Activated CD4-positive, CD25-positive, alpha-beta regulatory T cell treated with anti-CD3 and anti-CD28 coated beads, Interleukin-2, amount 50 U/mL, for 16 hours (primary cell): ENCODE results near the gene NDRG4.

Experiments used
- DNase-seq: peaks from one replicate; pipeline ENCODE4 v3.0.0-alpha.2; 2020; ENCODE audit warnings: low read depth, low spot score

Gene NDRG4

DNA sequence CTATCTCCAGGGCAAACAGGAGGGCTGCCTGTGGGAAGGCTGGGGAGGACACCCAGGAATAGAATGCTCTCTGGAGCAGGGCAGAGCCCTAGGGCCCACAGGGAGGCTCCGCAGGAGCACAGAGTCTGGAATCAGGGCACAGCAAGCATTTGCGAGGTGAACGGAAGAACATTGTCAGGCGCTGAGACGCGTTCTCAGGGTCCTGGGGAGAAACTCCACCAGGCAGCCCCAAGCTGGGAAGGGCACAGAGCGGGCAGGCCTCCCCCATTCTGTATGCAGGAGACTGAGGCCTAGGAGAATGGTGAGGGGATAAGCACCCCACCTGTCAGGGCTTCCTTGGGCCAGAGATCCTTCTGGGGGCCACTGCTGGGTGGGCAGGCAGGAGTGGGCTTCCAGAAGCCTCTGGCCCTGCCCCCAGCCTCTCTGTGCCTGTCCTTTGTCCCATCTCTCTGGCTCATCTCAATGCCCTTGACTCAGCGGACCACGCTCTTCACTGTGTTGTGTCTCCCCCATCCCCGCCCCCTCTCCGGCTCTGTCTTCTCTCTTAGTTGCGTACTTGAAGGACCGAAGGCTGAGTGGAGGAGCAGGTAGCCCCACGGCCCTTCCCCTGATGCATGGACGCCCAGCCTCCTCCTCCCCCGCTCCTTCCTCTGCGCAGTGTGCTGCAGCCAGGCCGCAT is 10.3 kb downstream of the NDRG4 start:
- DNase-seq = no peak

DNA sequence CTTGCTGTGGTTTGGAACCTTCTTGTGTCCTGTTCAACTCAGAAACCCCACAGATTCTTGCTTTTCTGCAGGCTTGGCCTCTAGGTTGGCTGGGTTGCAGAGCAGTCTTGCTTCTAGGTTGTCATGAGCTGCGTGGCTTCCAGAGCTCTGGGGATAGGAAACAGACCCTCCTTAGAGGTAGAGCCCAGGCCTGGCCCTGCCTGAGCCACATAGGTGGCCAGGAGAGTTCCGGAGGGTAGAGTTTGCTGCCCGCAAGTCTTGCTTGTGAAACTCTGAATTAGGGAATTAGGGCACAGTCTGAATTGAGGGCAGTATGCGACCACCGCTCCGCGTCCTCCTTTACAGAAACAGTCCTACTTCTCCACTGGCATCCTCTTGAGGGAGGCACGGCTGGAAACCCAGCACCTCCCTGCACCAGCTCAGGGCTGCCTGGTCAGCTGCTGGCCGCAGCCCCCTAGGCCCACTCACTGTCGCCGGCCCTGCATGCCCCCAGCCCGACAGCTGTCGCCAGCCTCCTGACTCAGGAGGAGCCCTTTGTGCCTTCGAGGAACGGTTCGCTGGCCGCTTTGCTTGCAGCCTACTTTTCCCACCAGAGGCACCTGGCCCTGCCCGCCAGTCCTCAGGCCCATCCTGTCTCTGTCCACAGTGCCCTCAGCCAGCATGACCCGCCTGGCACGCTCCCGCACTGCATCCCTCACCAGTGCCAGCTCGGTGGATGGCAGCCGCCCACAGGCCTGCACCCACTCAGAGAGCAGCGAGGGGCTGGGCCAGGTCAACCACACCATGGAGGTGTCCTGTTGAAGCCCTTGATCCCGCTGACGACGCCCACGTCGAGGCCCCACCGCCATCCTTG is 11.1 kb downstream of the NDRG4 start:
- DNase-seq = no peak

DNA sequence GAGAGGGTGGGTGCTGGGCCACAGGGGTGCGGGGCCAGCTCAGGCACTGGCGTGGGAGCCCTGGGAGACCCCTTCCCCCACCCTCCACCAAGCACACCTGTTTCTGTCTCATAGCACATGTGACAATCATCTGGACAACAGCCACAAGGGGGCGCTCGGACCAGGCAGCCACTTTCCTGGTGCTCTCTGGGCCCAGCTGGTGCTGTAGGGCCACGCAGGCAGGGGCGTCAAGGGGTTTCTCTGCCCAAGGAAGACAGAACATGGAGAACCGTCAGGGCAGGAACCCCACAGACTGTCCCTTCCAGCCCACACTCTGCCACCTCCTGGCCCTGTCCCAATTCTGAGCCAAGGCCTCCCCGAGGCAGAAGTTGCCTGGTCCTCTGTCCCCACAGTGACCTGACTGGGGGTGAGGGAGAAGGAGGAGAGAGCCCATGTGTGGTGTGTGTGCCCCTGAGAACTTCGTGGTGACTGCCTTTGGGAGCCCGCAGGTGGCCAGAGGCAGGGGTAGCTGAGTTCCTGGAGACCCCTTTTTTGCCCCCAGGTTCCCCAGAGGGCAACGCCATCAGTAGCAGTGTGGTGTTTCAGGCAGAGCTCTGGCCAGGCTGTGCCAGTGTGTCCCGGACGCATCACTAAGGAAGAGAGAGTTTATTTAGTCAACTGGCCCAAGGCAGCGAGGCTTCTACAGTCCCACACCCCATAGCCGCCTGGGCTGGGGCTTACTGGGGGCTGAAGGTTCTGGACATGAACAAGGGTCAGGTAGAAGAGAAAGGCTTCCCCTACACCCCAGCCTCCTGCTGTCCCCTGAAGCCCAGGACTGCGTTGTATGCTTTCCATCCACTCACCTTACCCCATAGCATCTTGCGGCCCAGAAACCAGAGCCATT is 12.2 kb downstream of the NDRG4 start:
- peak; percentile 73 for DNase-seq

DNA sequence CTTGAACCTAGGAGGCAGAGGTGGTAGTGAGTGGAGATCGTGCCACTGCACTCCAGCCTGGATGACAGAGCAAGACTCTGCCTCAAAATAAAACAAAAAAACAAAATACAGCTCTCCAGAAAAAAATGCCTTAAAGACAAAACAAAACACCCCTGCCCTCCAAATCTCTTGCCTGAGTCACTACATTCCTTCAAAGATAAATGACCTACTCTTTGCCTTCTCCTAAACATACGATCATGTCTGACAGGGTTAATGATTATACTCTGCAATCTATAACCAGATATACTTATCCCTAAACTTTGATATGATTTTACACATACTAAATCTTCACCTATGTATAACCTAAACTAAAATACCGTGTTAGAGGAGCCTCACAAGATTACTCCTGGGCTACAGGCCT is 13.9 kb downstream of the NDRG4 start:
- DNase-seq = no peak

DNA sequence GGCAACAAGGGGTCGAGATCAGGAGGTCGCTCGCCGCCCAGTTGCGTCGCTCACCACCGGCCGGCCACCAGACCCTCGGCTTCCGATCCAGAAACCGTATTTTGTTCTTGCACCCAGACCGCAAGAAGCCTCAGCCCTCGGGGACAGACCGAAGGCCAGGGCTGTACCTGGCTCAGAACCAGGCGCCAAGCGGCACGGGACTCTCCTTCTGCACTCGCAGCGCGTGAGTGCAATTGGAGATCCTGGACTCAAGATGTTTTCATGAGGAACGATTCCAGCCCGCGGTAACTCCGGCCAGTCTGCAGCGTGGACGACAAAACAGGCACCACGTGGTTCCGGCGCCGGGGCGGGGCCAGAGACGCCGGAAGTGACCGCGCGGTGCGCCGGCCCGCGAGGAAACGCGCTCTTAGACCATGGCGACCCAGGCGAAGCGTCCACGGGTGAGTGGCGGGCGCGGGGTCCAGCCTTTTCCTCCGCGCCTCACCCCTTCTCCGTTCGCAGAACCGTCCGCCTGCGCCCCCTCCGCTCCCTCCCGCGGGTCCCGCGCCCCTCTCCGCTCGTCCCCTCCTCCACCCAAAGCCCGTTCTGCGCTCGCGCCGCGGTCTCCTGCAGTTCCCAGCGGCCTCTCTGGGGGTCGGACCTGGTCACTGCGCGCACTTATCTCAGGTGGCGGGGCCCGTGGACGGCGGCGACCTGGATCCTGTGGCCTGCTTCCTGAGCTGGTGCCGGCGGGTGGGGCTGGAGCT is 15.4 kb downstream of the NDRG4 start, which contains the start of gene SETD6:
Gene SETD6, plus strand, starts transcription at position 393 of the 746 bp plus-strand sequence. Its CDS starts 21 bp downstream, at position 414.
- peak; percentile 47 for DNase-seq

DNA sequence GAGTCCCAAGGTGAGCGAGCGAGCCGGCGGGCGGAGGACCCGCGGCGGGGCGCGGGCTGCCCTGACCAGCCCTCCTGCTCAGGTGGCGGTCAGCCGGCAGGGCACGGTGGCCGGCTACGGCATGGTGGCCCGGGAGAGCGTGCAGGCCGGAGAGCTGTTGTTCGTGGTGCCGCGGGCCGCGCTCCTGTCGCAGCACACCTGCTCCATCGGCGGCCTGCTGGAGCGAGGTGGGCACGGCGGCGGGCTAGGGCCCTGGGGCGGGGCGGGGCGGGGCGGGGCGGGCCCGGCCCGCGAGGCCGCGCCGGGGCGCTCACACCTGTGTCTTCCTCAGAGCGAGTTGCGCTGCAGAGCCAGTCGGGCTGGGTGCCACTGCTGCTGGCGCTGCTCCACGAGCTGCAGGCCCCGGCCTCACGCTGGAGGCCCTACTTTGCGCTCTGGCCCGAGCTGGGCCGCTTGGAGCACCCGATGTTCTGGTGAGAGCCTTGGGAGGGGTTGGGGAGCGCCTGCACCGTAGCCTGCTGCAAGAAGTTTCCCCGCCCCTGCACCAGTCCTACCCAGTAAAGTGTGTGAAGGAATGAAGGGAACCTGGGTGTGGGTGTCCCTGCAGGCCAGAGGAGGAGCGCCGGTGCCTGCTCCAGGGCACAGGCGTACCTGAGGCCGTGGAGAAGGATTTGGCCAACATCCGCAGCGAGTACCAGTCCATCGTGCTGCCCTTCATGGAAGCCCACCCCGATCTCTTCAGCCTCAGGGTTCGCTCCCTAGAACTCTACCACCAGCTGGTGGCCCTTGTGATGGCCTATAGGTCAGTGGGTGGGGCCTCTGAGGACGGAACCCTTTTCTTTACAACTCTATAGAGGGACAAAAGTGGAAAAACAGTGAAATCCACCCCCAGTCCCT is 16.2 kb downstream of the NDRG4 start:
- DNase-seq = no peak

DNA sequence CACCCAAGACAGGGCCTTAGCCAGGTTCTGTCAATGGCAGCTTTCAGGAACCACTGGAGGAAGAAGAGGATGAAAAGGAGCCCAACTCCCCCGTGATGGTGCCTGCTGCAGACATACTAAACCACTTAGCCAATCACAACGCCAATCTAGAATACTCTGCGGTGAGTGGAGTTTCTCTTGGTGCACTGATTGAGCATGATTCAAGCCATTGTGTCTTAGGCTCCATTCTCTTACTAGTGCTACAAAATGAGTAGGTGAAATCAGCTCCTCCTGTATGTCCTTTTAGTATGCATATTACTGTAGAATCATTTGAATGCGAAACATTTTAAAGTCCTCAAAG is 16.8 kb downstream of the NDRG4 start:
- no peak for DNase-seq

DNA sequence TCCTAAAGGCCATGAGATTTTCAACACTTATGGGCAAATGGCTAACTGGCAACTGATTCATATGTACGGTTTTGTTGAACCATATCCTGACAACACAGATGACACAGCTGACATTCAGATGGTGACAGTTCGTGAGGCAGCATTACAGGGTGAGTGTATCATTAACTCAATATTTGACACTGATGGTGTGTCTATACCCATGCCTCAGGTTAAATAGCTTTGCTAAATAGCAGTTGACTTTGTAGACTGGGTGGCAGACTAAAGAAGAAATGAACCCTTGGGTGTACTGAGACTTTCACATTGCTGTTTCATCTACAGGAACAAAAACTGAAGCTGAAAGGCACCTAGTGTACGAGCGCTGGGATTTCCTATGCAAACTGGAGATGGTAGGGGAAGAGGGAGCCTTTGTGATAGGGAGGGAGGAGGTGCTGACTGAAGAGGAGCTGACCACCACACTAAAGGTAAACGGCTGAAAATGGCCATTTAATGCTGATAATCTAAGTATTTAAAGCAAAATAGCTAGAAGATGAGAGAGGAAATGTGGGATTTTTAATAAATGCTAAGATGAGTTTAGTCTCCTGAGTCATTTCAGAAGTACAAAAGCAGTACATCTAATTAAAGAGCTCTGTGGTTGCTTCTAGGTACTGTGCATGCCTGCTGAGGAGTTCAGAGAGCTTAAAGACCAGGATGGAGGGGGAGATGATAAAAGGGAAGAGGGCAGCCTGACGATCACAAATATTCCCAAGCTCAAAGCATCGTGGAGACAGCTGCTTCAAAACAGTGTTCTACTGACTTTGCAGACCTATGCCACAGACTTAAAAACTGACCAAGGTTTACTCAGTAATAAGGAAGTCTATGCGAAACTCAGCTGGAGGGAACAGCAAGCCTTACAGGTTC is 18.4 kb downstream of the NDRG4 start:
- no peak for DNase-seq

DNA sequence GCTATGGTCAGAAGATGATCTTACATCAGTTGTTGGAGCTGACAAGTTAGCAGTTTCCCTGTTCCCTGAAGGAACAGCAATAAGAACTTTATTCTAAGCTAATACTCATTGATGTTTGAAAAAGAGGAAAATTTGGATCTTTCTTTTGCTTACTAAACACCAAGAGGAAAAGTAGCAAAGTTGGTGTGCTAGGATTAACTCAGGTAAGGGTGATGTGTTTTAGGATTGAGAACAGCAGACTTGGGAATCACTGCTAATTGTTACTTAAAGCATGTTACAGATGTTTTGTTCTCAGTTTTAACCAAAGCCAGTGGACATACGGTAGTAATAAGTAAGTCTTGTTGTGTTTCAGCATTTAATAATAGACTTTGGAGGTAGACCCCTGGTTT is 19.0 kb downstream of the NDRG4 start:
- DNase-seq = no peak

DNA sequence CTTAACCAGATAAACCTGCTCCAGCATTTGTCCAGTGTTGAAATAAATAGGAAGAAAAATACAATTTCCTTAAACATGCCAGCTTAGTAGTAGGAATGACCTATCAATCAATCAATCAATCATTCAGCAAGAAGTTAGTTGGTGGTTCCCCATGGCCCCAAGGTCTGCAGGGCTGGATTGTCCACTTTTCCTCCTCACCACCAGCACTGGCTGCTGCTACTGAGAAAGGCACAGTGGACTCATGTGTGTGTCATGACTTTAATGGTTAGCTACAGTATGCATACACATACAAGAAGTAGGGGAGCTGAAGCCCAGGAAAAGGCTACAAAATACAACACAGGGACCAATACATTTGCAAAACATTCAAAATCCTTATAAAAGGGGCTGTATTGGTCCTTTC is 19.8 kb downstream of the NDRG4 start:
- no peak for DNase-seq

DNA sequence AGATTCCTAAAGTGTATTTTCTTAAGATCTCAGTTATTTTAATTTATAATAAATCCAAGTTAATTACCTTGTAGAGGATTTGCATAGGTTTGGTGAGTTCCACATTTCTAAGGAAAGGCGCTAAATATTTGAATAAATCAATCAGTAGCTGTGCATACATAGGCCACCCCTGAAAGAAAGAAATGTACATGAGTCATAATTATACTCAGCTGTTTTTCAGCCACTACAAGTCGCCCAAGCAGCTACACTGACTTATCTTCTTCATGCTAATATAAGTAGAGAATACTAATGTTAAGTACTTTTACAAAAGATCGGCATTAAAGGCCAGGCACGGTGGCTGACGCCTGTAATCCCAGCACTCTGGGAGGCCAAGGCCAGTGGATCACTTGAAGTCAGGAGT is 30.2 kb downstream of the NDRG4 start:
- DNase-seq = no peak

DNA sequence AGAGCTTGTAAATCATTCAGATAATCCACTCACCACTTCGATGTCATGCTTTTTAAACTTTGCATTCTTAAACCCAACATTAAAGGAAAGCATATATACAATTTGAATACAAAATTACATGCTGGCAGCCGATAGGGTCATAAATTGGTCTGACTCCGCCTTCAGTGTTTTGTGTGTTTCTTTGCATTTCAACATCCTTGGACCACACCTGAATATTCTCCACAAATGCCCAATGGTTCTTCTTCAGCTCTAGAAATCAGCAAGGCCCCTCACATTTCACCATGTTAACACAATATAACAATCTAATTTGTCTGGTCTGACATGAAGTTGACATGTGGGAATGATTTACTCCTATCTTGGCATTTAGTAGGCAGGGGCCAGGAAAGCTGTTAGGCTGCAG is 32.5 kb downstream of the NDRG4 start:
- no peak for DNase-seq

DNA sequence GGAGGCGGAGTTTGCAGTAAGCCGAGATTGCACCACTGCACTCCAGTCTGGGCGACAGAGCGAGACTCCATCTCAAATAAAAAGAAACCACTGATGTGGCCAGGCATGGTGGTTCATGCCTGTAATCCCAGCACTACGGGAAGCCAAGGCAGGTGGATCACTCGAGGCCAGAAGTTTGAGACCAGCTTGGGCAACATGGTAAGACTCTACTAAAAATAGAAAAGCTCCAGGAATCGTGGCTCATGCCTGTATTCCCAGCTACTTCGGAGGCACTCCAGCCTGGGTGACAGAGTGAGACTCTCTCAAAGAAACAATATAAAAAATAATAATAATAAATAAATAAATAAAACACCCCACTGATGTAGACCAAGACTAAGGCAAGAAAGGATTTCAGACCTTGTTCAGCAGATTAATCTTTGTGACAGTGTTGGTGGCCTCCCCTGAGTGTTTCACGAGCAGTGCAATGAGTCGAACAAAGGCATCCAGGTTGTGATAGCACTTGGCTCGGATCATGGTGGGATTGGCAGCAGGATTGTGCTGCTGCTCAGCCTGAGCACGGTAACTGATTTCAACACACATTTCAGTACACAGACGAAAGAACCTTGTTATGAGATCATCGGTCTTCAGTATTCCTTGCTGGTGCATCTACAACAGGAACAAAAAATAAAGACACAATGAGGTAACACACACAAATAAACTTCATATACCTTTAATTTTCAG is 34.0 kb downstream of the NDRG4 start:
- DNase-seq = no peak

DNA sequence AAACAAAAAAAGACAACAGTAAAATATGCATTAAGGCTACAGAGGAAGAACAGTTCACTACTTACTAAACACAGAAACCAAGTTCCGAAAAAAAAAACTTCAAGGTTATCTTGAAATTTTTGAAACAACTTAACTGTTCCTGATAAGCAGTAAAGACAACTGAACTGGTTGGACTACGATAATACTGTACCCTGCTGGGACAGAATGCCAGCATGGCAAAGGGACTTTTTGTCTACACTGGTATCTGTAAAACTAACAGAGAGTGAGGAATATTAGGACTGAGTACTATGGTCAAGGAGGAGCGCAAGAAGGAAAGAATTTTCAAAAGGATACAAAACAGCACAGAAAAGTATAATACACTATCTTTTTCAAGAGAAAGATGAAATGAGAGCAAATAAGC is 35.2 kb downstream of the NDRG4 start:
- DNase-seq = no peak

DNA sequence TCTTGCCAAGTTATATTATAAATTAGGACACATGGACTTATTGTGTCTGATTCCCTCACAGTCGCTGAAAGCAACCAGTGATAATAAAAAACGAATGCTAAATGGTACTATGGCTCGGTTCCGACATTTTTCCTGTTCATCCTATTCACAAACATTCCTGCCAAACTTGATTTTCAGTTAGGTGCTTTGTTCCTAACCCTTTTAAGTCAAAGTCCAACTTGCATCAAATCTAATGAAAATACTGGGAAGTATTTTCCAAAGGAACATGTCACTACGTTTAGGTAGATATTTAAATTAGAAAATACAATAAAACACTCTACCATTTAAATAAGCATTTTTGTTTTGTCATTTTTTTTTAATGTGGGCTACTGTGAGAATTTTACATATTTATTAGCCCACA is 36.3 kb downstream of the NDRG4 start:
- no peak for DNase-seq

DNA sequence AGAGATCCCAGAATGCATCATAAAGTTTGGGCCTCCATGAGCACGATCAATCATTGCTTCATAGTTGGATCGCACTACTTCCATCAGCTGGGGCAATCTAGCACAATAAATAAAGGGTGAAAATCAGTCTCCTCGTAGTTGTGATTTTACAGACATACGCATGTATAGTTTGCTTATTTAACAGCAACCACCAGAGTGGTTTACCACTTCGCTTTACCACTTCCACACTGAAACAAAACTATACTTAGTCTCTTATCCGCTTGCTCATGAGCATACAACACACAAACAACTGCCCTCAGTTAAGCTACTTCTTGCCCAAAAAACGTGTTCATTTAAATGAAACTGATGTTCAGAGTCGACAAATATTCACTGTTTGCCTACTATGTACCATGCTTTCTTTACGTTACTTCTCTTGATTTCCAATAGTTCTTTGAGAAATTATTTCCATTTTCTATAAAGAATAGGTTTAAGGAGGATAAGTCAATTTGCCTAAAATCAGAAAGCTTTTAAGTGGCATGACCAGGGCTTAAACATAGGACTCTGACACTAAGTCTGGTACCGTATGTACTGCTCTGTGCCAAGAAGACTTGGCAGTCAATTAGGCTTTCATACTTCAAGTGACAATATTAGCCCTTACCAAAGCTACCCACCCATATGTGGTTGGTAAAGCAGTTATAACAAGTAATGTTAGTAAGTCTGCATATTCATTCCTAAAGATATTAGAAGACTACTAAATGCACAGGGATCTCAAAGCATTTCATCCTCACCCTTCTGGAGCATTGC is 37.4 kb downstream of the NDRG4 start:
- no peak for DNase-seq

DNA sequence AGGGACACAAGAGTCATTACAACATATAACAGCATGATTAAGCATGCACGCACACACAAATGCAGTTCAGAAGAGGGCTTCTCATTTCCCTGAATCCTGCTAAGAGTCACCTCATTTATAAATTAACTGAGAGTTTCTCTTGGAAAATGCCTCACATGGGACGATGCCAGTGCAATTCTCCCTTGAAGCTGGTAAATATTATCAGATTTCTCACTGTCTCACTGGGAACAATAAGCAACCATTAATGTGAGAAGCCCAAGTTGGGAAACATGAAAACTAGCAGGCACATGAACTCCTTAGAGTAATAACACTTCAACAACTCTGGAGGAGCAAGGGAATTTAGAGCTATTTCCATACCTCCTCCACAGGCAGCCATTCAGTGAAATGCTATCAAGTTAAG is 41.8 kb downstream of the NDRG4 start:
- no peak for DNase-seq

DNA sequence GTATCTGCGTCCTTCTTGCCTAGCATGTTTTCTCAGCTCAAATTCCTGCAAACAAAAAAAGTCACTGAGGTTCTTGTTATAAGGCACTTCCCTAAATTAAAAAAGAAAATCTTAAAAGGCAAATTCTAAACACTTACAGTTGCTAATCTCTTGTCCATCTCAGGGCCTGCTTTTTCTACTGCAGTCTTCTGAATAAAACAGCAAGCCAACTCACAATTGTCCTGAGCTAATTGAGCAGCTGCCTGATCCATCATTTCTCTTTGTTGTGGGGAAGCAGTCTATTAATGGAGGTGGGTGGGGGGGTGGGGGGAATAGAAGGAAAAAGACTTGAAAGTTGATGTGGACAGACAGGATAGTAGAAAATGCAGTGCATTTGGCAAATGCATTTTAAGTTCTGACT is 42.3 kb downstream of the NDRG4 start:
- DNase-seq = no peak
